Measurements from ENCODE around the gene MOB3A.

The MOB3A gene

DNA sequence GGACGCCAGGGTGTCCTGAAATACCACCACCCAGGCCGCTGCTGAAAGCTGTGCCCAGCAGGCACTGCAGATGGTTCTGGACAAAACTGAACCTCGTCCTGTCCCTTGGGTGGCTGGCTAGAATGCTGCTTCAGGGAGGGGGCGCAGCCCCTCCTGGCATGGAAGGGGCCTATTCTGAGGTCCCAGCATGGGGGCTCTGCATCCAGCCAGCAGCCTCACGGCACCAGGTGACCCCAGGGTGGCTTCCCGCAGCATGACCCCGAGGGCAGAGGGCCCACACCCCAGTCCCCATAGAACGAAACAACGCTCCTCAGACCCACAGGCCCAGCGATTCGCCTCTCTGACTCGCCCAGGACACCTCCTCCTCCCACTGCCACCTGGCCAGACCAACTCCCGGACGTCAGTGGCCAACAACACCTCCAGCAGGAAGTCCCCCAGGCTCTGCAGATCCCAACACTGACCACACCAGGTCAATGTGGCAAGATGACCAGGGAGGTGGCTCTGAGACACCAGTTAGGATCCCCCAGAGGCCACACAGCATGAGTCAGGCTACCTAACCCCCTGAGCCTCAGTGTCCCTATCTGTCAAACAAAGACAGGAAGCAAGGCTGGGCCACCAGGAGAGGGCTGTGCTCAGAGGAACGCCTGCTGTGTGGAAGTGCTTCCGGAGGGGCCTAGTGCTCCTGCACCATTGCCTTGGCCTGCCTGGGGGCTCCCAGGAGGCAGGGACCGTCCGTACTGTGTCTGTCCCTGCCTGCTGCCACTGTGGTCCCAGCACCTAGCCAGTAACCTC is 51.2 kb downstream of the MOB3A start:
- ATAC-seq = no peak
- TF ChIP-seq RARB (CRISPR knock-in tag; IDR thresholded peaks at IDR 0.05) (no peak), GLIS3 (CRISPR knock-in tag; IDR thresholded peaks at IDR 0.05) (no peak), ZNF70 (CRISPR knock-in tag; IDR thresholded peaks at IDR 0.05) (no peak), ZC3H10 (CRISPR knock-in tag; IDR thresholded peaks at IDR 0.05) (no peak), TCF4 (CRISPR knock-in tag; IDR thresholded peaks at IDR 0.05; ENCODE audit: borderline replicate concordance) (no peak), BACH2 (CRISPR knock-in tag; IDR thresholded peaks at IDR 0.05; ENCODE audit: borderline replicate concordance) (no peak), ZNF565 (CRISPR knock-in tag; conservative IDR thresholded peaks at IDR 0.05; ENCODE audit: low read depth) (no peak), ESRRG (CRISPR knock-in tag; IDR thresholded peaks at IDR 0.05) (no peak), ARNTL (CRISPR knock-in tag; IDR thresholded peaks at IDR 0.05; ENCODE audit: borderline replicate concordance, low read depth) (no peak), ZNF8 (CRISPR knock-in tag; IDR thresholded peaks at IDR 0.05) (no peak), ZFP30 (CRISPR knock-in tag; IDR thresholded peaks at IDR 0.05) (no peak), OSR1 (CRISPR knock-in tag; IDR thresholded peaks at IDR 0.05) (no peak), TOX (CRISPR knock-in tag; IDR thresholded peaks at IDR 0.05; ENCODE audit: borderline replicate concordance) (no peak)
- TF ChIP-seq, protein P1, sequence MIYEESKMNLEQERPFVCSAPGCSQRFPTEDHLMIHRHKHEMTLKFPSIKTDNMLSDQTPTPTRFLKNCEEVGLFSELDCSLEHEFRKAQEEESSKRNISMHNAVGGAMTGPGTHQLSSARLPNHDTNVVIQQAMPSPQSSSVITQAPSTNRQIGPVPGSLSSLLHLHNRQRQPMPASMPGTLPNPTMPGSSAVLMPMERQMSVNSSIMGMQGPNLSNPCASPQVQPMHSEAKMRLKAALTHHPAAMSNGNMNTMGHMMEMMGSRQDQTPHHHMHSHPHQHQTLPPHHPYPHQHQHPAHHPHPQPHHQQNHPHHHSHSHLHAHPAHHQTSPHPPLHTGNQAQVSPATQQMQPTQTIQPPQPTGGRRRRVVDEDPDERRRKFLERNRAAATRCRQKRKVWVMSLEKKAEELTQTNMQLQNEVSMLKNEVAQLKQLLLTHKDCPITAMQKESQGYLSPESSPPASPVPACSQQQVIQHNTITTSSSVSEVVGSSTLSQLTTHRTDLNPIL (CRISPR knock-in tag; IDR thresholded peaks at IDR 0.05; ENCODE audit: low read depth) = no peak

DNA sequence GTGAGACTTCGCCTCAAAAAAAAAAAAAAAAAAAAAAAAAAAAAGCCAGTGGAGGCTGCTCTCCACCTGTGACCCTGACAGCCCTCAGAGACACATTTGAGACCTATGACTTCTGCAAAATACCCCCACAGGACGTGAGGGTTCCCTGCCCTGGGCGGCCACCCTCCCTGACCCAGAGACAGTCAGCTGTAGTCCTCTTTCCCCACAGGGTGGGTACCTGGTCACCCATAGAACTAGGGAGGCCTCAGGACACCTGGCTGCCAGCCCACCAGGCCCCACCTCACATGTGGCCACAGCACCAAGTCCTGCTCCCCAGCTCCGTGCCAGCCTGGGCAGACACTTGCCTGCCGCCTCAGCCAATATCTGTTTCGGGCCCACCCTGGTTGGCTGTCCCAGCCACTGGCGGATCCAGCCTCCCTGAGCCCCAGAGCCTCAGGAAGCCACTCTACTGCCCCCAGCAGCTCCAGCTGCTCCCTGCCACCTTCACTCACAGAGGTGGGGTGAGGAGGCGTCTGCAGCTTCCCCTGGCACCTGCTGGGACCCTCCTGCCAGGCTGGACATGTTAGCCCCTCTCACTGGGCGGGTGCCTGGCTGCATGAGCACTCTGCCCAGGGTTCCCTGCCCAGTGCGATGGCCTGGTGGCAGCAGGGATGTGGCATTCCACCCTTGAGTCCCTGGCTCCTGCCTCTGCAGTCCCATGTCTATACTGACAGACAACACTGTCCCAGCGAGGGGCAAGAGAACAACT is 52.0 kb downstream of the MOB3A start:
- TF ChIP-seq BACH2 (CRISPR knock-in tag; IDR thresholded peaks at IDR 0.05; ENCODE audit: borderline replicate concordance) (no peak), ESRRG (CRISPR knock-in tag; IDR thresholded peaks at IDR 0.05) (no peak), ZFP3 (CRISPR knock-in tag; IDR thresholded peaks at IDR 0.05) (no peak), ISL1 (CRISPR knock-in tag; IDR thresholded peaks at IDR 0.05) (no peak), GLIS3 (CRISPR knock-in tag; IDR thresholded peaks at IDR 0.05) (no peak), ZNF70 (CRISPR knock-in tag; IDR thresholded peaks at IDR 0.05) (no peak), TCF4 (CRISPR knock-in tag; IDR thresholded peaks at IDR 0.05; ENCODE audit: borderline replicate concordance) (no peak), ZNF8 (CRISPR knock-in tag; IDR thresholded peaks at IDR 0.05) (no peak), SNAI2 (CRISPR knock-in tag; IDR thresholded peaks at IDR 0.05) (no peak), OSR1 (CRISPR knock-in tag; IDR thresholded peaks at IDR 0.05) (no peak), ZC3H10 (CRISPR knock-in tag; IDR thresholded peaks at IDR 0.05) (no peak), RARB (CRISPR knock-in tag; IDR thresholded peaks at IDR 0.05) (no peak), ZFP30 (CRISPR knock-in tag; IDR thresholded peaks at IDR 0.05) (no peak), ARNTL (CRISPR knock-in tag; IDR thresholded peaks at IDR 0.05; ENCODE audit: borderline replicate concordance, low read depth) (no peak)
- TF ChIP-seq, protein P1 (CRISPR knock-in tag; IDR thresholded peaks at IDR 0.05; ENCODE audit: low read depth) = no peak
- TF ChIP-seq, protein P2, sequence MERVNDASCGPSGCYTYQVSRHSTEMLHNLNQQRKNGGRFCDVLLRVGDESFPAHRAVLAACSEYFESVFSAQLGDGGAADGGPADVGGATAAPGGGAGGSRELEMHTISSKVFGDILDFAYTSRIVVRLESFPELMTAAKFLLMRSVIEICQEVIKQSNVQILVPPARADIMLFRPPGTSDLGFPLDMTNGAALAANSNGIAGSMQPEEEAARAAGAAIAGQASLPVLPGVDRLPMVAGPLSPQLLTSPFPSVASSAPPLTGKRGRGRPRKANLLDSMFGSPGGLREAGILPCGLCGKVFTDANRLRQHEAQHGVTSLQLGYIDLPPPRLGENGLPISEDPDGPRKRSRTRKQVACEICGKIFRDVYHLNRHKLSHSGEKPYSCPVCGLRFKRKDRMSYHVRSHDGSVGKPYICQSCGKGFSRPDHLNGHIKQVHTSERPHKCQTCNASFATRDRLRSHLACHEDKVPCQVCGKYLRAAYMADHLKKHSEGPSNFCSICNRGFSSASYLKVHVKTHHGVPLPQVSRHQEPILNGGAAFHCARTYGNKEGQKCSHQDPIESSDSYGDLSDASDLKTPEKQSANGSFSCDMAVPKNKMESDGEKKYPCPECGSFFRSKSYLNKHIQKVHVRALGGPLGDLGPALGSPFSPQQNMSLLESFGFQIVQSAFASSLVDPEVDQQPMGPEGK (CRISPR knock-in tag; IDR thresholded peaks at IDR 0.05; ENCODE audit: borderline replicate concordance) = no peak
- TF ChIP-seq, protein P3, sequence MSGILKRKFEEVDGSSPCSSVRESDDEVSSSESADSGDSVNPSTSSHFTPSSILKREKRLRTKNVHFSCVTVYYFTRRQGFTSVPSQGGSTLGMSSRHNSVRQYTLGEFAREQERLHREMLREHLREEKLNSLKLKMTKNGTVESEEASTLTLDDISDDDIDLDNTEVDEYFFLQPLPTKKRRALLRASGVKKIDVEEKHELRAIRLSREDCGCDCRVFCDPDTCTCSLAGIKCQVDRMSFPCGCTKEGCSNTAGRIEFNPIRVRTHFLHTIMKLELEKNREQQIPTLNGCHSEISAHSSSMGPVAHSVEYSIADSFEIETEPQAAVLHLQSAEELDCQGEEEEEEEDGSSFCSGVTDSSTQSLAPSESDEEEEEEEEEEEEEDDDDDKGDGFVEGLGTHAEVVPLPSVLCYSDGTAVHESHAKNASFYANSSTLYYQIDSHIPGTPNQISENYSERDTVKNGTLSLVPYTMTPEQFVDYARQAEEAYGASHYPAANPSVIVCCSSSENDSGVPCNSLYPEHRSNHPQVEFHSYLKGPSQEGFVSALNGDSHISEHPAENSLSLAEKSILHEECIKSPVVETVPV (CRISPR knock-in tag; IDR thresholded peaks at IDR 0.05) = no peak
- TF ChIP-seq, protein P4, sequence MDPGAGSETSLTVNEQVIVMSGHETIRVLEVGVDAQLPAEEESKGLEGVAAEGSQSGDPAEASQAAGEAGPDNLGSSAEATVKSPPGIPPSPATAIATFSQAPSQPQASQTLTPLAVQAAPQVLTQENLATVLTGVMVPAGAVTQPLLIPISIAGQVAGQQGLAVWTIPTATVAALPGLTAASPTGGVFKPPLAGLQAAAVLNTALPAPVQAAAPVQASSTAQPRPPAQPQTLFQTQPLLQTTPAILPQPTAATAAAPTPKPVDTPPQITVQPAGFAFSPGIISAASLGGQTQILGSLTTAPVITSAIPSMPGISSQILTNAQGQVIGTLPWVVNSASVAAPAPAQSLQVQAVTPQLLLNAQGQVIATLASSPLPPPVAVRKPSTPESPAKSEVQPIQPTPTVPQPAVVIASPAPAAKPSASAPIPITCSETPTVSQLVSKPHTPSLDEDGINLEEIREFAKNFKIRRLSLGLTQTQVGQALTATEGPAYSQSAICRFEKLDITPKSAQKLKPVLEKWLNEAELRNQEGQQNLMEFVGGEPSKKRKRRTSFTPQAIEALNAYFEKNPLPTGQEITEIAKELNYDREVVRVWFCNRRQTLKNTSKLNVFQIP (CRISPR knock-in tag; IDR thresholded peaks at IDR 0.05; ENCODE audit: borderline replicate concordance, low read depth) = no peak
- no peak for ATAC-seq

All from SK-N-SH treated with all-trans-retinoic acid at 6 μM for 48 hours (cell line).